GM23338 (cell line): ENCODE data around the gene ANKRD23. TPM values are rescaled to one million over a fixed set of nuclear protein-coding genes. Genes with fewer than 3 reads are reported as not detected.
A peak's percentile ranks its signal among the peaks of the same experiment; 100 is the strongest.

Experiments
- ATAC-seq: fragments of 200-7000 bp; cut with Tn5 transposase; 3 replicates; pipeline ENCODE4 v1.9.1; 2020
- DNase-seq: peaks from one replicate; pipeline ENCODE4 v3.0.0-alpha.2; 2015; ENCODE audit warnings: low spot score
- H2AFZ ChIP-seq: fragments of 200-600 bp; sonication (generic); 2 replicates; pipeline ENCODE4 v1.8.0; 2016; ENCODE audit warnings: antibody characterized with exemption, mild to moderate bottlenecking, moderate library complexity
- H3F3A ChIP-seq: fragments of 200-600 bp; sonication (generic); replicated peaks from 2 replicates; pipeline ENCODE4 v1.8.0; 2017; ENCODE audit warnings: antibody characterized with exemption, mixed run types, low read depth
- H3K27ac ChIP-seq: fragments of 200-600 bp; sonication (generic); 2 replicates; pipeline ENCODE4 v1.6.1; 2016; ENCODE audit warnings: low read depth
- H3K27me3 ChIP-seq: fragments of 200-600 bp; sonication (generic); 2 replicates; pipeline ENCODE4 v1.8.0; 2016; ENCODE audit warnings: mild to moderate bottlenecking, mixed run types, moderate library complexity; ENCODE audit not compliant: insufficient read depth
- H3K36me3 ChIP-seq: fragments of 200-600 bp; sonication (generic); 2 replicates; pipeline ENCODE4 v1.8.0; 2016; ENCODE audit warnings: mild to moderate bottlenecking; ENCODE audit not compliant: insufficient read depth
- H3K4me1 ChIP-seq: fragments of 200-600 bp; sonication (generic); 2 replicates; pipeline ENCODE4 v1.8.0; 2016; ENCODE audit warnings: mild to moderate bottlenecking, moderate library complexity; ENCODE audit not compliant: insufficient read depth
- H3K4me2 ChIP-seq: fragments of 200-600 bp; sonication (generic); 2 replicates; pipeline ENCODE4 v1.7.1; 2017; ENCODE audit warnings: mixed run types
- H3K4me3 ChIP-seq: fragments of 200-600 bp; sonication (generic); 2 replicates; pipeline ENCODE4 v1.6.1; 2016; ENCODE audit warnings: mixed run types
- H3K79me2 ChIP-seq: fragments of 200-600 bp; sonication (generic); replicated peaks from 2 replicates; pipeline ENCODE4 v1.8.0; 2017; ENCODE audit warnings: mild to moderate bottlenecking; ENCODE audit not compliant: insufficient read depth
- H3K9me2 ChIP-seq: fragments of 200-600 bp; sonication (generic); 2 replicates; pipeline ENCODE4 v1.8.0; 2017; ENCODE audit not compliant: insufficient read depth
- H4K20me1 ChIP-seq: fragments of 200-600 bp; sonication (generic); replicated peaks from 2 replicates; pipeline ENCODE4 v1.8.0; 2017; ENCODE audit warnings: mild to moderate bottlenecking; ENCODE audit not compliant: insufficient read depth
- H3K27ac Mint-ChIP-seq: 2 replicates; pipeline ENCODE4 v1.8.0; 2020; ENCODE audit warnings: inconsistent platforms, mild to moderate bottlenecking, moderate library complexity, mixed read lengths
- H3K27me3 Mint-ChIP-seq: 3 replicates; pipeline ENCODE4 v1.8.0; 2022; ENCODE audit warnings: low read depth, mild to moderate bottlenecking, moderate library complexity, mixed read lengths, inconsistent platforms; ENCODE audit not compliant: insufficient read depth, poor library complexity
- H3K36me3 Mint-ChIP-seq: 3 replicates; pipeline ENCODE4 v1.8.0; 2021; ENCODE audit warnings: low read depth, mild to moderate bottlenecking, inconsistent platforms, moderate library complexity, mixed read lengths
- H3K4me1 Mint-ChIP-seq: 3 replicates; pipeline ENCODE4 v1.8.0; 2020; ENCODE audit warnings: mild to moderate bottlenecking, inconsistent platforms, mixed read lengths
- H3K4me3 Mint-ChIP-seq: 3 replicates; pipeline ENCODE4 v1.8.0; 2021; ENCODE audit warnings: moderate library complexity, mild to moderate bottlenecking, inconsistent platforms, mixed read lengths
- H3K9me3 Mint-ChIP-seq: 3 replicates; pipeline ENCODE4 v1.8.0; 2020; ENCODE audit warnings: moderate library complexity, mild to moderate bottlenecking, inconsistent platforms, mixed read lengths
- CREB1 ChIP-seq: fragments of 250-450 bp; sonication (Bioruptor Pico); IDR thresholded peaks from 2 replicates; pipeline ENCODE4 v1.5.0; 2020; ENCODE audit warnings: low read depth, mild to moderate bottlenecking, moderate library complexity
- CTCF ChIP-seq, 2 experiments: fragments of 200-600 bp in 1 of 2; sonication (generic) in 1 of 2; conservative IDR thresholded peaks; 2 replicates each; pipeline versions ENCODE4 v1.5.1 to v1.6.1; 2016 to 2017; ENCODE audit warnings: antibody characterized with exemption in 2 of 2, low read depth in 2 of 2, mild to moderate bottlenecking in 2 of 2, moderate library complexity in 1 of 2
- ETS1 ChIP-seq: IDR thresholded peaks from 2 replicates; pipeline ENCODE4 v1.6.1; 2016; ENCODE audit warnings: antibody characterized with exemption
- EZH2 ChIP-seq: fragments of 200-600 bp; sonication (generic); IDR thresholded peaks from one replicate; pipeline ENCODE4 v1.8.0; 2017; ENCODE audit warnings: antibody characterized with exemption, mild to moderate bottlenecking, low read depth; ENCODE audit not compliant: unreplicated experiment
- EZH2phosphoT487 ChIP-seq: fragments of 200-600 bp; sonication (generic); IDR thresholded peaks from one replicate; pipeline ENCODE4 v1.8.1; 2018; ENCODE audit warnings: antibody characterized with exemption; ENCODE audit not compliant: unreplicated experiment
- JUNB ChIP-seq: IDR thresholded peaks from one replicate; pipeline ENCODE4 v1.6.1; 2016; ENCODE audit warnings: antibody characterized with exemption; ENCODE audit not compliant: unreplicated experiment
- NANOG ChIP-seq: IDR thresholded peaks from 2 replicates; pipeline ENCODE4 v1.6.1; 2016; ENCODE audit warnings: antibody characterized with exemption, borderline replicate concordance
- POLR2AphosphoS5 ChIP-seq: IDR thresholded peaks from 2 replicates; pipeline ENCODE4 v1.6.1; 2016; ENCODE audit warnings: antibody characterized with exemption, low read depth
- REST ChIP-seq: IDR thresholded peaks from one replicate; pipeline ENCODE4 v1.6.1; 2018; ENCODE audit warnings: antibody characterized with exemption; ENCODE audit not compliant: unreplicated experiment
- STAT1 ChIP-seq: IDR thresholded peaks from one replicate; pipeline ENCODE4 v1.6.1; 2016; ENCODE audit warnings: antibody characterized with exemption; ENCODE audit not compliant: unreplicated experiment
- ZNF114 ChIP-seq: fragments of 250-450 bp; sonication (Bioruptor Pico); IDR thresholded peaks from 2 replicates; pipeline ENCODE4 v1.5.0; 2020; ENCODE audit warnings: mild to moderate bottlenecking, moderate library complexity
- ZNF331 ChIP-seq: fragments of 250-450 bp; sonication (Bioruptor Pico); IDR thresholded peaks from 2 replicates; pipeline ENCODE4 v1.5.0; 2020; ENCODE audit warnings: low read depth, mild to moderate bottlenecking, moderate library complexity
- ZNF462 ChIP-seq: fragments of 250-450 bp; sonication (Bioruptor Pico); IDR thresholded peaks from 2 replicates; pipeline ENCODE4 v1.5.0; 2020; ENCODE audit warnings: mild to moderate bottlenecking, moderate library complexity
- polyA plus RNA-seq: library from polyadenylated mRNA; unstranded; fragments of >200 nt; fragmentation: Nextera tagmentation; extraction: Ambion mirVana; gene quantifications from 2 replicates; pipeline ENCODE4 v1.2.1, GENCODE V29; 2016
- total RNA-seq: library from RNA; depleted of rRNA; stranded (reverse); fragments of >200 nt; shearing (Covaris generic); gene quantifications from 2 replicates; pipeline ENCODE4 v1.2.3, GENCODE V29; 2014

The ANKRD23 gene
- total and polyA plus RNA-seq, 2 experiments from 2014 or later = 4.0 to 5.0 TPM

GRCh38 chr2:96801786-96802595 lies 41.8 kb downstream of the ANKRD23 start:
- Mint-ChIP-seq H3K27me3 (peaks cover 2% of the 10 kb centered on the region), H3K4me3 (no peak overlapping the region)
- no peak for DNase-seq

More at GRCh38 chr2:96801786-96802595, 41.8 kb downstream of the ANKRD23 start:
- Histone ChIP-seq H3K9me2 (no peaks in the 10 kb centered on the region), H3K36me3 (no peaks in the 10 kb centered on the region), H3K79me2 (no peaks in the 10 kb centered on the region), H2AFZ (no peak overlapping the region), H3K4me1 (no peaks in the 10 kb centered on the region), H3K4me2 (no peak overlapping the region), H4K20me1 (no peaks in the 10 kb centered on the region), H3F3A (no peaks in the 10 kb centered on the region; the same call in 1 of the 2 replicates), H3K4me3 (no peak overlapping the region), H3K27ac (peak overlapping the region; percentile 72; the same call in 1 of the 2 replicates), H3K27me3 (no peaks in the 10 kb centered on the region)
- Mint-ChIP-seq H3K36me3 (peaks cover 9% of the 10 kb centered on the region; the same call in 2 of the 3 replicates), H3K27ac (no peak overlapping the region), H3K9me3 (peaks cover 6% of the 10 kb centered on the region; the same call in 1 of the 3 replicates), H3K4me1 (no peaks in the 10 kb centered on the region)
- TF ChIP-seq ZNF114 (no peak), POLR2AphosphoS5 (no peak), JUNB (no peak), EZH2 (no peak), ETS1 (no peak), ZNF331 (CRISPR knock-in tag) (no peak), NANOG (no peak), EZH2phosphoT487 (no peak), CTCF (conservative IDR thresholded peaks at IDR 0.05; ENCODE audit: low read depth in 2 of 2) (no peak), STAT1 (no peak), ZNF462 (CRISPR knock-in tag) (no peak), REST (no peak), CREB1 (CRISPR knock-in tag) (no peak)
- no peak for ATAC-seq
